H1 (cell line): ENCODE measurements around the gene RAP2A. TPM values are rescaled to one million over a fixed set of nuclear protein-coding genes. Genes with fewer than 3 reads are reported as not detected.

Experiments
- CTCF ChIA-PET: fragments of 300-600 bp; sonication (Branson Sonifier 250); formaldehyde crosslinking; loops from one replicate; lab custom pipeline; 2021; ENCODE audit not compliant: partially characterized antibody; lab: Charles Lee
- POLR2A ChIA-PET: fragments of 300-600 bp; sonication (Branson Sonifier 250); formaldehyde crosslinking; loops from one replicate; lab custom pipeline; 2021; ENCODE audit warnings: inconsistent platforms; ENCODE audit not compliant: partially characterized antibody; lab: Charles Lee
- DNase-seq, 2 experiments: peaks; one replicate each; pipeline versions ENCODE4 v3.0.0 to v3.0.0-alpha.2; 2010 to 2022; ENCODE audit warnings: low spot score in 2 of 2, low read depth in 1 of 2, mixed read lengths in 1 of 2
- FAIRE-seq: peaks from 2 replicates; lab custom pipeline; 2011; peaks lifted over from hg19 to GRCh38; lab: Jason Lieb, UNC
- H2AFZ ChIP-seq: 2 replicates; pipeline ENCODE4 v1.8.1; 2012; ENCODE audit warnings: low read length, inconsistent platforms
- H2AK5ac ChIP-seq: 2 replicates; pipeline ENCODE4 v1.6.1; 2013; ENCODE audit warnings: low read depth, low read length
- H2BK120ac ChIP-seq: replicated peaks from 2 replicates; pipeline ENCODE3; 2013; ENCODE audit warnings: low read depth, low read length, inconsistent platforms
- H2BK12ac ChIP-seq: 2 replicates; pipeline ENCODE4 v1.6.1; 2013; ENCODE audit warnings: low read depth, low read length
- H2BK15ac ChIP-seq: 2 replicates; pipeline ENCODE4 v1.6.1; 2013; ENCODE audit warnings: low read length
- H2BK20ac ChIP-seq: 2 replicates; pipeline ENCODE4 v1.6.1; 2013; ENCODE audit warnings: low read length
- H2BK5ac ChIP-seq: 2 replicates; pipeline ENCODE4 v1.6.1; 2013; ENCODE audit warnings: low read depth, low read length
- H3K14ac ChIP-seq: 2 replicates; pipeline ENCODE4 v1.6.1; 2013; ENCODE audit warnings: inconsistent platforms; ENCODE audit not compliant: insufficient read length
- H3K18ac ChIP-seq: 2 replicates; pipeline ENCODE4 v1.6.1; 2013; ENCODE audit warnings: low read length; ENCODE audit errors: extremely low read depth
- H3K23ac ChIP-seq: 2 replicates; pipeline ENCODE4 v1.6.1; 2013; ENCODE audit warnings: inconsistent platforms; ENCODE audit not compliant: insufficient read length
- H3K23me2 ChIP-seq: 2 replicates; pipeline ENCODE4 v1.6.1; 2013; ENCODE audit warnings: low read depth, low read length
- H3K27ac ChIP-seq: 2 replicates; pipeline ENCODE4 v1.6.1; 2011; ENCODE audit warnings: low read depth, low read length, inconsistent platforms
- H3K27me3 ChIP-seq, 4 experiments: replicated peaks in 1 of 4; 1 replicate in 1 of 4; 2 replicates in 3 of 4; pipeline versions ENCODE4 v1.6.1 to v1.8.1; 2011 to 2013; ENCODE audit warnings: low read length in 3 of 4, mild to moderate bottlenecking in 3 of 4, inconsistent platforms in 2 of 4, mixed read lengths in 2 of 4, moderate library complexity in 1 of 4; ENCODE audit not compliant: control insufficient read depth in 3 of 4, insufficient read depth in 3 of 4; ENCODE audit errors: extremely low read depth in 1 of 4
- H3K36me3 ChIP-seq, 4 experiments: 2 replicates each; pipeline versions ENCODE4 v1.6.1 to v1.8.1; 2011 to 2013; ENCODE audit warnings: mild to moderate bottlenecking in 4 of 4, low read length in 3 of 4, moderate library complexity in 2 of 4, control low read depth in 1 of 4, inconsistent platforms in 1 of 4; ENCODE audit not compliant: insufficient read depth in 4 of 4, control insufficient read depth in 2 of 4
- H3K4ac ChIP-seq: replicated peaks from 2 replicates; pipeline ENCODE3; 2013; ENCODE audit warnings: low read length, low read depth, mixed read lengths, inconsistent platforms; ENCODE audit not compliant: insufficient read length
- H3K4me1 ChIP-seq, 4 experiments: replicated peaks in 1 of 4; 1 replicate in 1 of 4; 2 replicates in 3 of 4; pipeline versions ENCODE4 v1.6.1 to v1.8.1; 2011 to 2013; ENCODE audit warnings: low read length in 3 of 4, inconsistent platforms in 2 of 4, mixed read lengths in 1 of 4; ENCODE audit not compliant: insufficient read depth in 4 of 4, control insufficient read depth in 3 of 4
- H3K4me2 ChIP-seq, 2 experiments: 2 replicates each; pipeline versions ENCODE4 v1.6.1 to v1.8.1; 2011 to 2013; ENCODE audit warnings: low read depth in 2 of 2, low read length in 2 of 2, control low read depth in 1 of 2, inconsistent platforms in 1 of 2, mild to moderate bottlenecking in 1 of 2; ENCODE audit not compliant: insufficient read depth in 1 of 2
- H3K4me3 ChIP-seq, 4 experiments: fragments of 200-600, 300-600 bp in 1 of 4; sonication (generic), shearing (Covaris generic), sonication (Bioruptor Twin) in 1 of 4; 2 replicates each; pipeline versions ENCODE4 v1.5.1 to v1.8.1; 2011 to 2016; ENCODE audit warnings: low read length in 4 of 4, low read depth in 3 of 4, control low read depth in 2 of 4, inconsistent platforms in 2 of 4, mild to moderate bottlenecking in 2 of 4, mixed read lengths in 1 of 4, moderate library complexity in 1 of 4; ENCODE audit not compliant: insufficient read depth in 2 of 4; ENCODE audit errors: extremely low read depth in 1 of 4
- H3K56ac ChIP-seq: replicated peaks from 2 replicates; pipeline ENCODE3; 2013; ENCODE audit warnings: low read depth, mild to moderate bottlenecking, mixed read lengths, low read length, inconsistent platforms; ENCODE audit not compliant: insufficient read length
- H3K79me1 ChIP-seq: 2 replicates; pipeline ENCODE4 v1.6.1; 2013; ENCODE audit warnings: low read depth, low read length, control low read depth
- H3K79me2 ChIP-seq, 2 experiments: 2 replicates each; pipeline versions ENCODE4 v1.6.1 to v1.8.1; 2012 to 2013; ENCODE audit warnings: low read length in 2 of 2, mild to moderate bottlenecking in 2 of 2, inconsistent platforms in 1 of 2; ENCODE audit not compliant: insufficient read depth in 2 of 2, control insufficient read depth in 1 of 2
- H3K9ac ChIP-seq, 4 experiments: replicated peaks in 1 of 4; 1 replicate in 1 of 4; 2 replicates in 3 of 4; pipeline versions ENCODE4 v1.6.1 to v1.8.1; 2011 to 2013; ENCODE audit warnings: low read depth in 3 of 4, low read length in 3 of 4, control low read depth in 2 of 4, mild to moderate bottlenecking in 2 of 4, moderate library complexity in 2 of 4, inconsistent platforms in 1 of 4; ENCODE audit errors: extremely low read depth in 1 of 4
- H3K9me3 ChIP-seq, 2 experiments: 2 replicates each; pipeline versions ENCODE4 v1.6.1 to v1.8.1; 2012 to 2013; ENCODE audit warnings: mild to moderate bottlenecking in 2 of 2, moderate library complexity in 2 of 2, control low read depth in 1 of 2, inconsistent platforms in 1 of 2, low read depth in 1 of 2, low read length in 1 of 2, mixed read lengths in 1 of 2; ENCODE audit not compliant: insufficient read depth in 2 of 2
- H4K20me1 ChIP-seq, 2 experiments: replicated peaks in 1 of 2; 2 replicates each; pipeline versions ENCODE3 to v1.8.1; 2011 to 2013; ENCODE audit warnings: inconsistent platforms in 2 of 2, low read length in 2 of 2, mild to moderate bottlenecking in 1 of 2; ENCODE audit not compliant: insufficient read depth in 2 of 2, control insufficient read depth in 1 of 2
- H4K5ac ChIP-seq: 2 replicates; pipeline ENCODE4 v1.6.1; 2013; ENCODE audit warnings: low read length, low read depth, mixed read lengths, inconsistent platforms; ENCODE audit not compliant: insufficient read length
- H4K8ac ChIP-seq: 2 replicates; pipeline ENCODE4 v1.8.0; 2013; ENCODE audit warnings: mild to moderate bottlenecking, moderate library complexity, low read length, inconsistent platforms; ENCODE audit not compliant: insufficient read depth; ENCODE audit errors: extremely low read depth
- H4K91ac ChIP-seq: replicated peaks from 2 replicates; pipeline ENCODE3; 2013; ENCODE audit warnings: low read length, mixed read lengths, inconsistent platforms; ENCODE audit not compliant: insufficient read length
- BRCA1 ChIP-seq: IDR thresholded peaks from 2 replicates; pipeline ENCODE4 v1.6.1; 2012; ENCODE audit warnings: low read depth, low read length, improper control_type of control experiment
- CTBP2 ChIP-seq: IDR thresholded peaks from 2 replicates; pipeline ENCODE4 v1.7.0; 2011; ENCODE audit warnings: borderline replicate concordance, mild to moderate bottlenecking, moderate library complexity, mixed read lengths, low read length; ENCODE audit not compliant: insufficient read depth, insufficient read length
- EGR1 ChIP-seq: IDR thresholded peaks from 2 replicates; pipeline ENCODE4 v1.6.1; 2011; ENCODE audit warnings: low read depth, low read length, borderline replicate concordance
- EZH2 ChIP-seq: fragments of 200-600 bp; sonication (generic); IDR thresholded peaks from 2 replicates; pipeline ENCODE4 v1.7.1; 2012; ENCODE audit warnings: low read depth, mild to moderate bottlenecking, moderate library complexity, low read length, inconsistent platforms; ENCODE audit not compliant: severe bottlenecking
- GTF2F1 ChIP-seq: IDR thresholded peaks from 2 replicates; pipeline ENCODE4 v1.6.1; 2012; ENCODE audit warnings: low read depth, low read length, improper control_type of control experiment, borderline replicate concordance
- HDAC2 ChIP-seq, 2 experiments: fragments of 300-600 bp in 1 of 2; sonication (generic) in 1 of 2; IDR thresholded peaks; 2 replicates each; pipeline ENCODE4 v1.6.1; 2011 to 2012; ENCODE audit warnings: low read depth in 2 of 2, low read length in 2 of 2, mild to moderate bottlenecking in 2 of 2, moderate library complexity in 2 of 2, borderline replicate concordance in 1 of 2, inconsistent platforms in 1 of 2
- HDAC6 ChIP-seq: IDR thresholded peaks from one replicate; pipeline ENCODE4 v1.7.1; 2012; ENCODE audit warnings: low read depth, mild to moderate bottlenecking, inconsistent platforms, low read length, moderate library complexity
- MAFK ChIP-seq: IDR thresholded peaks from 2 replicates; pipeline ENCODE4 v1.6.1; 2012; ENCODE audit warnings: low read depth, mild to moderate bottlenecking, improper control_type of control experiment, low read length
- PHF8 ChIP-seq: fragments of 200-600 bp; sonication (generic); conservative IDR thresholded peaks from 2 replicates; pipeline ENCODE4 v1.7.1; 2012; ENCODE audit warnings: low read depth, mild to moderate bottlenecking, inconsistent platforms, low read length, moderate library complexity
- POLR2A ChIP-seq, 2 experiments: IDR thresholded peaks; 1 replicate in 1 of 2; 2 replicates in 1 of 2; pipeline ENCODE4 v1.6.1; 2011; ENCODE audit warnings: low read depth in 2 of 2, low read length in 2 of 2, mild to moderate bottlenecking in 2 of 2; ENCODE audit errors: control extremely low read depth in 1 of 2
- RNF2 ChIP-seq: fragments of 200-900, 300-1000 bp; sonication (generic); IDR thresholded peaks from 2 replicates; pipeline ENCODE4 v1.7.1; 2016; ENCODE audit warnings: borderline replicate concordance, low read depth, mild to moderate bottlenecking, antibody characterized with exemption, low read length; ENCODE audit not compliant: poor library complexity, severe bottlenecking; ENCODE audit errors: missing control alignments
- SAP30 ChIP-seq: fragments of 300-600 bp; sonication (generic); IDR thresholded peaks from 2 replicates; pipeline ENCODE4 v1.7.1; 2012; ENCODE audit warnings: low read length, moderate library complexity, mild to moderate bottlenecking, inconsistent platforms; ENCODE audit not compliant: insufficient read depth, insufficient replicate concordance
- WGBS, 2 experiments: shearing (Covaris generic) in 1 of 2; methylation state at CpG; one replicate each; pipeline versions ENCODE4 v1.1.6 to v1.1.7; 2013 to 2015; ENCODE audit warnings: low lambda C conversion rate in 2 of 2, mixed read lengths in 2 of 2, inconsistent platforms in 1 of 2, low coverage in 1 of 2, missing lambda C conversion rate in 1 of 2; ENCODE audit not compliant: insufficient replicate concordance in 2 of 2, insufficient coverage in 1 of 2, insufficient read length in 1 of 2; ENCODE audit errors: extremely low coverage in 1 of 2, missing lambda C conversion rate in 1 of 2; 5-methylcytosine and 5-hydroxymethylcytosine counted together
- polyA plus RNA-seq, 7 experiments: library from polyadenylated mRNA; depleted of rRNA in 3 of 7; stranded (reverse) in 5 of 7; unstranded in 2 of 7; fragments of >200 nt in 5 of 7; fragments of 200-250 nt in 2 of 7; gene quantifications; 1 replicate in 5 of 7; 2 replicates in 1 of 7; 4 replicates in 1 of 7; pipeline versions ENCODE4 v1.2.1 to v1.2.3, GENCODE V29; 2011 to 2013; ENCODE audit warnings: missing spikeins in 2 of 7, mixed read lengths in 2 of 7
- total RNA-seq: library from RNA; stranded (reverse); fragmentation: NEBNext Ultra II Directional; extraction: Animal tissue kit (Norgen Biotek cat#: 25700); gene quantifications from 2 replicates; pipeline ENCODE4 v1.2.1, GENCODE V29; 2021
- TF ChIP-seq, protein P1 (sequence below): IDR thresholded peaks from 2 replicates; pipeline ENCODE4 v1.6.1; 2011; ENCODE audit warnings: low read depth, mild to moderate bottlenecking, low read length; ENCODE audit not compliant: insufficient read depth

Gene RAP2A
- total and polyA plus RNA-seq, 2 of the 8 experiments (the other 6 are each of a cell fraction or from before 2014, with no cell fraction given), result 8.4 to 43.4 TPM

GRCh38 chr13:97384371-97384770 lies 49.6 kb upstream of the RAP2A start:
- no peak overlapping the region for H3K4me2 ChIP-seq
- H3K9me3 ChIP-seq, result no peaks in the 10 kb centered on the region
- H4K5ac ChIP-seq, result no peak overlapping the region
- H3K14ac ChIP-seq, result no peak overlapping the region
- H4K20me1 ChIP-seq, result no peaks in the 10 kb centered on the region
- H3K23me2 ChIP-seq, result no peaks in the 10 kb centered on the region
- H2AFZ ChIP-seq, result no peak overlapping the region
- no peak overlapping the region for H3K18ac ChIP-seq
- no peaks in the 10 kb centered on the region for H3K27me3 ChIP-seq
- no peak overlapping the region for H2BK120ac ChIP-seq
- H2BK5ac ChIP-seq, result no peak overlapping the region
- H3K4me1 ChIP-seq, result no peaks in the 10 kb centered on the region
- H2BK12ac ChIP-seq, result no peak overlapping the region
- POLR2A ChIA-PET, result no interaction called here
- H3K56ac ChIP-seq, result no peak overlapping the region
- H4K91ac ChIP-seq, result no peak overlapping the region
- no peak for FAIRE-seq
- H3K23ac ChIP-seq, result no peak overlapping the region
- no peaks in the 10 kb centered on the region for H3K79me1 ChIP-seq
- H3K4me3 ChIP-seq, result no peak overlapping the region
- CTCF ChIA-PET, result interaction anchor here (1.2 kb wide), 1 partner anchor 275 kb away, joined by 6 read pairs; no protein-coding TSS in a partner anchor
- H3K79me2 ChIP-seq, result no peaks in the 10 kb centered on the region
- WGBS, 2 experiments, result 91% methylated on average over 2 of the region's 2 CpGs; no CpG with 5 or more reads in 1 of the 2 experiments
- H4K8ac ChIP-seq, result no peak overlapping the region
- no peak overlapping the region for H2AK5ac ChIP-seq
- no peak for DNase-seq
- H3K9ac ChIP-seq, result no peak overlapping the region
- no peak overlapping the region for H2BK15ac ChIP-seq
- H3K27ac ChIP-seq, result no peak overlapping the region
- no peaks in the 10 kb centered on the region for H3K36me3 ChIP-seq
- H2BK20ac ChIP-seq, result no peak overlapping the region
- H3K4ac ChIP-seq, result no peak overlapping the region
- TF ChIP-seq GTF2F1 (no peak), BRCA1 (no peak), PHF8 (no peak), HDAC2 (IDR thresholded peaks at IDR 0.05; ENCODE audit: borderline replicate concordance in 1 of 2, low read depth in 2 of 2, low read length in 2 of 2) (no peak), SAP30 (no peak), CTBP2 (no peak), RNF2 (no peak), EZH2 (no peak), POLR2A (IDR thresholded peaks at IDR 0.05; ENCODE audit: control extremely low read depth in 1 of 2, low read depth in 2 of 2, low read length in 2 of 2) (no peak), HDAC6 (no peak), MAFK (no peak), EGR1 (no peak)
- TF ChIP-seq, protein P1, sequence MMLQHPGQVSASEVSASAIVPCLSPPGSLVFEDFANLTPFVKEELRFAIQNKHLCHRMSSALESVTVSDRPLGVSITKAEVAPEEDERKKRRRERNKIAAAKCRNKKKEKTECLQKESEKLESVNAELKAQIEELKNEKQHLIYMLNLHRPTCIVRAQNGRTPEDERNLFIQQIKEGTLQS, result no peak
